ENCODE measurements around the gene PHACTR1. TPM values are rescaled to one million over a fixed set of nuclear protein-coding genes. Genes with fewer than 3 reads are reported as not detected.

The PHACTR1 gene
- total RNA-seq, 1 experiment from 2014 or later = 0.21 TPM

DNA sequence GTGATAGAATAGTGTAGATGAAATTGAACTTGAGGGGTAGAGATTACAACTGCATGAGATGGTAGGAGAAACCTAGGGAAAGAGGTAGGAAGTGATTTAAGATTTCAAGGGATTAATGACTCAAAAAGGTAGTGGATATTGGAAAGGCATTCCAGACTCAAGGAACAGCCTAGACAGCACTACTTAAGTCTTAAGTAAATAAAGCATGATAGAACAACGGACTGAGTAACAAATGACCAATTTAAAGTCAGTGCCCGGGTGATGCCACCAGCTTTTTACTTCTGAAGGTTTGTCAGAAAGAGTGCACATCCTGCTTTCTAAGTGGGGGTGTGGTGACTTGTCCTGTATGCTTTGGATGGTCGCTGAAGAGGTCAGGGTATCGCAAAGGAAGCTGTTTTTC, 81.8 kb downstream of the PHACTR1 start:
- Mint-ChIP-seq H3K4me3 (ENCODE audit: low read depth, unreplicated experiment) (no peak overlapping the region), H3K9me3 (ENCODE audit: low read depth, unreplicated experiment) (no peaks in the 10 kb centered on the region), H3K4me1 (ENCODE audit: low read depth, unreplicated experiment) (no peaks in the 10 kb centered on the region), H3K27me3 (ENCODE audit: unreplicated experiment) (peaks cover 88% of the 10 kb centered on the region), H3K27ac (ENCODE audit: unreplicated experiment) (no peak overlapping the region), H3K36me3 (ENCODE audit: insufficient read depth, unreplicated experiment) (no peaks in the 10 kb centered on the region)
- no TSS peak for BruUV-seq (replicated peaks)
- intact Hi-C loops (cut with micrococcal nuclease; ENCODE audit: unreplicated experiment) = no loop called here
- CTCF ChIA-PET = no interaction called here
- TF ChIP-seq, protein P1, sequence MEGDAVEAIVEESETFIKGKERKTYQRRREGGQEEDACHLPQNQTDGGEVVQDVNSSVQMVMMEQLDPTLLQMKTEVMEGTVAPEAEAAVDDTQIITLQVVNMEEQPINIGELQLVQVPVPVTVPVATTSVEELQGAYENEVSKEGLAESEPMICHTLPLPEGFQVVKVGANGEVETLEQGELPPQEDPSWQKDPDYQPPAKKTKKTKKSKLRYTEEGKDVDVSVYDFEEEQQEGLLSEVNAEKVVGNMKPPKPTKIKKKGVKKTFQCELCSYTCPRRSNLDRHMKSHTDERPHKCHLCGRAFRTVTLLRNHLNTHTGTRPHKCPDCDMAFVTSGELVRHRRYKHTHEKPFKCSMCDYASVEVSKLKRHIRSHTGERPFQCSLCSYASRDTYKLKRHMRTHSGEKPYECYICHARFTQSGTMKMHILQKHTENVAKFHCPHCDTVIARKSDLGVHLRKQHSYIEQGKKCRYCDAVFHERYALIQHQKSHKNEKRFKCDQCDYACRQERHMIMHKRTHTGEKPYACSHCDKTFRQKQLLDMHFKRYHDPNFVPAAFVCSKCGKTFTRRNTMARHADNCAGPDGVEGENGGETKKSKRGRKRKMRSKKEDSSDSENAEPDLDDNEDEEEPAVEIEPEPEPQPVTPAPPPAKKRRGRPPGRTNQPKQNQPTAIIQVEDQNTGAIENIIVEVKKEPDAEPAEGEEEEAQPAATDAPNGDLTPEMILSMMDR (IDR thresholded peaks at IDR 0.05; ENCODE audit: unreplicated experiment) = no peak
- DNase-seq = no peak

DNA sequence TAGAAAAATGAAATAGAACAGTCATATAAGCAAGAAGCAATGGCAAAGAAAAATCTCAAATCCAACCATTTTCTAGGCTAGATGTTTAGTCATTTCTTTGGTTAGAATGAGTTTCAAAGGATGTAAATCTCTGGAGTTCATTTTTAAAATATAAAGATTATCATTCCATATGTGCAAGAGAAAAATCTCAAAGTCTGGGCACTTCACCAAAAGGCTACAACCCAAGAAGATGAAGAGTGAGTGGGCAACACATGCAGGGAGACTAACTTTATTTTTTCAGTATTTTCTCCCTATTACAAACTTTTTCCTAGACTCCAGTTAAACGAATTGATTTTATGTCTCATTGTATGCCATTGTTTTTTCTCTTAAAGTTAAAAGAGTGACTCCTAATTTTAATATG, 83.6 kb downstream of the PHACTR1 start:
- H3K4me1 Mint-ChIP-seq (ENCODE audit: low read depth, unreplicated experiment) = no peaks in the 10 kb centered on the region
- H3K9me3 Mint-ChIP-seq (ENCODE audit: low read depth, unreplicated experiment) = no peaks in the 10 kb centered on the region
- BruUV-seq (replicated peaks) = no TSS peak
- no peak overlapping the region for H3K4me3 Mint-ChIP-seq (ENCODE audit: low read depth, unreplicated experiment)
- H3K36me3 Mint-ChIP-seq (ENCODE audit: insufficient read depth, unreplicated experiment) = no peaks in the 10 kb centered on the region
- H3K27me3 Mint-ChIP-seq (ENCODE audit: unreplicated experiment) = peaks cover 89% of the 10 kb centered on the region
- TF ChIP-seq, protein P1 (IDR thresholded peaks at IDR 0.05; ENCODE audit: unreplicated experiment) = no peak
- H3K27ac Mint-ChIP-seq (ENCODE audit: unreplicated experiment) = no peak overlapping the region
- CTCF ChIA-PET = no interaction called here
- no peak for DNase-seq
- intact Hi-C loops (cut with micrococcal nuclease; ENCODE audit: unreplicated experiment) = no loop called here

DNA sequence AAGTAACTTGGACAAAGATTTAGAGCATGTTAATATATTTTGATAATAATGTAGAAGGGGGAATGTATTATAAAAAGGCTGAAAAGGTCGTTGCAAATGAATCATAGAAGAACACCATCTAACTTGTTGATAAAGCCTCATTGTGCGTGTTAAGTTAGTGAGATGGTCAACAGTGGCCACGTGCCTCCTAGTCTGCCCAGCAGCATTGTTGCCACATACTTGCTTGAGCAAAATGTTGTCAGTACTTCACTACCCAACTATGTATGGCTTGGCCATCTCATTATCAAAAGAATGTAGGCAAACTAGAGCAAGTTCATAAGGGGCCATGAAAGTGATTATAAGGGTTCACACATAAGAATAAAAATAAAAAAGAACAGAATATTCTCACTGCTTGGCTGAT, 84.6 kb downstream of the PHACTR1 start:
- H3K36me3 Mint-ChIP-seq (ENCODE audit: insufficient read depth, unreplicated experiment) = no peaks in the 10 kb centered on the region
- H3K4me3 Mint-ChIP-seq (ENCODE audit: low read depth, unreplicated experiment) = no peak overlapping the region
- no TSS peak for BruUV-seq (replicated peaks)

DNA sequence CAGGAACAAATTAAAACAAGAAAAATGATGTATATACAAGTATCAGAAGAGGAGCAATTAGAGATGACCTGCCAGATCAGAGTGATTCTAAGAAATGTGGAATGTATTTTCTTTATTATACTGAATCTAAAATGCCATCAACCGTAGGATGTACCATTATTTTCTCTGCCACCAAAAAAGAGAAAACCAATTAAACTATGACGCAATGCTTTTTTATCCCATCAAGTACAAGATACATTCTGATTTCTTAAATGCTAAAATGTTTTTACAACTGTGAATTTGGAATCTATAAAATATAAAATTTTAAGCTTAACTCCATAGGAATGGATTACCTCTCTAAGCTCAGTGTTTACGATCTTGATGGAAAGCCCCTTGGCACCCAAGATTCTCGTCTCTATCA, 85.9 kb downstream of the PHACTR1 start:
- H3K27me3 Mint-ChIP-seq (ENCODE audit: unreplicated experiment) = peaks cover 87% of the 10 kb centered on the region
- no peak for DNase-seq
- no peaks in the 10 kb centered on the region for H3K9me3 Mint-ChIP-seq (ENCODE audit: low read depth, unreplicated experiment)
- CTCF ChIA-PET = no interaction called here
- BruUV-seq (replicated peaks) = no TSS peak
- H3K4me1 Mint-ChIP-seq (ENCODE audit: low read depth, unreplicated experiment) = no peaks in the 10 kb centered on the region
- H3K27ac Mint-ChIP-seq (ENCODE audit: unreplicated experiment) = no peak overlapping the region
- intact Hi-C loops (cut with micrococcal nuclease; ENCODE audit: unreplicated experiment) = no loop called here
- TF ChIP-seq, protein P1 (IDR thresholded peaks at IDR 0.05; ENCODE audit: unreplicated experiment) = no peak
- H3K4me3 Mint-ChIP-seq (ENCODE audit: low read depth, unreplicated experiment) = no peak overlapping the region
- H3K36me3 Mint-ChIP-seq (ENCODE audit: insufficient read depth, unreplicated experiment) = no peaks in the 10 kb centered on the region

More for the DNA sequence above, 84.6 kb downstream of the PHACTR1 start:
- TF ChIP-seq, protein P1 (IDR thresholded peaks at IDR 0.05; ENCODE audit: unreplicated experiment) = no peak
- Mint-ChIP-seq H3K27ac (ENCODE audit: unreplicated experiment) (no peak overlapping the region), H3K4me1 (ENCODE audit: low read depth, unreplicated experiment) (no peaks in the 10 kb centered on the region), H3K9me3 (ENCODE audit: low read depth, unreplicated experiment) (no peaks in the 10 kb centered on the region), H3K27me3 (ENCODE audit: unreplicated experiment) (peaks cover 89% of the 10 kb centered on the region)
- intact Hi-C loops (cut with micrococcal nuclease; ENCODE audit: unreplicated experiment) = no loop called here
- DNase-seq = no peak
- CTCF ChIA-PET = no interaction called here

Data from Calu3 (cell line).